K562 (cell line): ENCODE measurements around the gene GFM1. TPM values are rescaled to one million over a fixed set of nuclear protein-coding genes. Genes with fewer than 3 reads are reported as not detected.

Source experiments
- CHD1 ChIP-seq: fragments of 200-600 bp; sonication (generic); IDR thresholded peaks from one replicate; pipeline ENCODE4 v1.6.1; 2012; ENCODE audit warnings: mild to moderate bottlenecking, moderate library complexity, low read length, inconsistent platforms
- NUFIP1 ChIP-seq: fragments of 450-650 bp; IDR thresholded peaks from 2 replicates; pipeline ENCODE4 v1.6.1; 2018; ENCODE audit not compliant: partially characterized antibody
- STAT6 ChIP-seq: sonication (generic); formaldehyde crosslinking; IDR thresholded peaks from 2 replicates; pipeline ENCODE4 v1.8.1; 2023; ENCODE audit warnings: mild to moderate bottlenecking, missing genetic modification reagents
- ZFX ChIP-seq: sonication (generic); formaldehyde crosslinking; IDR thresholded peaks from 2 replicates; pipeline ENCODE4 v1.8.0; 2022; ENCODE audit warnings: mild to moderate bottlenecking, missing genetic modification reagents, moderate library complexity
- ZNF589 ChIP-seq: fragments of 200-800 bp; sonication (Bioruptor generic); IDR thresholded peaks from 2 replicates; pipeline ENCODE4 v1.6.1; 2016; ENCODE audit warnings: low read depth, missing genetic modification characterization, missing compliant biosample characterization
- ZNF75A ChIP-seq: fragments of 450-650 bp; formaldehyde crosslinking; IDR thresholded peaks from 2 replicates; pipeline ENCODE4 v1.4.0; 2020; ENCODE audit warnings: mild to moderate bottlenecking
- polyA plus RNA-seq, 8 experiments: library from polyadenylated mRNA; depleted of rRNA in 4 of 8; stranded (reverse) in 5 of 8; unstranded in 3 of 8; fragments of >200 nt; fragmentation: Nextera tagmentation in 2 of 8; fragmentation: Illumina TruSeq in 1 of 8; extraction: Ambion mirVana in 2 of 8; extraction: Trizol in 1 of 8; gene quantifications; 2 replicates each; pipeline versions ENCODE4 v1.2.1 to v1.2.3, GENCODE V29; 2011 to 2014; ENCODE audit warnings: inconsistent platforms in 1 of 8, missing spikeins in 1 of 8
- total RNA-seq, 7 experiments: library from RNA; depleted of rRNA in 6 of 7; stranded (reverse); fragments of >200 nt in 6 of 7; fragmentation: Illumina TruSeq in 2 of 7; extraction: Trizol in 2 of 7; gene quantifications; 2 replicates each; pipeline versions ENCODE4 v1.2.1 to v1.2.3, GENCODE V29; 2011 to 2021; ENCODE audit warnings: low replicate concordance in 1 of 7
- TF ChIP-seq, protein P1 (sequence below): fragments of 450-650 bp; IDR thresholded peaks from 2 replicates; pipeline ENCODE4 v1.6.1; 2016; ENCODE audit warnings: mild to moderate bottlenecking, moderate library complexity

Gene GFM1
- total and polyA plus RNA-seq, 9 of the 15 experiments (the other 6 are each of a cell fraction or from before 2014, with no cell fraction given): 38.9 to 86.7 (median 64.8) TPM

DNA sequence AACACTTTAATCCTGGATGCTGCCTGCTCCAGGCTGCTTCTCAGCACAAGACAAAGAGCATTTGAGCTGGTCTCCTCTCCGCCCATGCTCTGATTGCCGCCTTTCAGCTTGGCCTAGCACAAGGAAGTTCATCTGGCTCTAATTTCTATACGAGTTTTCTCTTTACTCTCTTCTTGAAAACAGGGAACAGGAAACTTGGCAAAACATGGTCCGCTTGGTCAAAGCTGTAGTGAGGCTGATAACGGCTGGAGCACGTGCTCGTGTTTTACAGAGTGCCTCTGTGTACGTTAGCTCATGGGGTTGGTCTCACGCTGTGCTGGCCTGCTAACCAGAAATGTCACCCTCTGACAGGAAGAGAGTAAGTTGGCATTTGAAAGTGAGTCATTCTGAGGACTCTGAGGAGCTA lies 68.8 kb downstream of the GFM1 start (continued):
- TF ChIP-seq, protein P1, sequence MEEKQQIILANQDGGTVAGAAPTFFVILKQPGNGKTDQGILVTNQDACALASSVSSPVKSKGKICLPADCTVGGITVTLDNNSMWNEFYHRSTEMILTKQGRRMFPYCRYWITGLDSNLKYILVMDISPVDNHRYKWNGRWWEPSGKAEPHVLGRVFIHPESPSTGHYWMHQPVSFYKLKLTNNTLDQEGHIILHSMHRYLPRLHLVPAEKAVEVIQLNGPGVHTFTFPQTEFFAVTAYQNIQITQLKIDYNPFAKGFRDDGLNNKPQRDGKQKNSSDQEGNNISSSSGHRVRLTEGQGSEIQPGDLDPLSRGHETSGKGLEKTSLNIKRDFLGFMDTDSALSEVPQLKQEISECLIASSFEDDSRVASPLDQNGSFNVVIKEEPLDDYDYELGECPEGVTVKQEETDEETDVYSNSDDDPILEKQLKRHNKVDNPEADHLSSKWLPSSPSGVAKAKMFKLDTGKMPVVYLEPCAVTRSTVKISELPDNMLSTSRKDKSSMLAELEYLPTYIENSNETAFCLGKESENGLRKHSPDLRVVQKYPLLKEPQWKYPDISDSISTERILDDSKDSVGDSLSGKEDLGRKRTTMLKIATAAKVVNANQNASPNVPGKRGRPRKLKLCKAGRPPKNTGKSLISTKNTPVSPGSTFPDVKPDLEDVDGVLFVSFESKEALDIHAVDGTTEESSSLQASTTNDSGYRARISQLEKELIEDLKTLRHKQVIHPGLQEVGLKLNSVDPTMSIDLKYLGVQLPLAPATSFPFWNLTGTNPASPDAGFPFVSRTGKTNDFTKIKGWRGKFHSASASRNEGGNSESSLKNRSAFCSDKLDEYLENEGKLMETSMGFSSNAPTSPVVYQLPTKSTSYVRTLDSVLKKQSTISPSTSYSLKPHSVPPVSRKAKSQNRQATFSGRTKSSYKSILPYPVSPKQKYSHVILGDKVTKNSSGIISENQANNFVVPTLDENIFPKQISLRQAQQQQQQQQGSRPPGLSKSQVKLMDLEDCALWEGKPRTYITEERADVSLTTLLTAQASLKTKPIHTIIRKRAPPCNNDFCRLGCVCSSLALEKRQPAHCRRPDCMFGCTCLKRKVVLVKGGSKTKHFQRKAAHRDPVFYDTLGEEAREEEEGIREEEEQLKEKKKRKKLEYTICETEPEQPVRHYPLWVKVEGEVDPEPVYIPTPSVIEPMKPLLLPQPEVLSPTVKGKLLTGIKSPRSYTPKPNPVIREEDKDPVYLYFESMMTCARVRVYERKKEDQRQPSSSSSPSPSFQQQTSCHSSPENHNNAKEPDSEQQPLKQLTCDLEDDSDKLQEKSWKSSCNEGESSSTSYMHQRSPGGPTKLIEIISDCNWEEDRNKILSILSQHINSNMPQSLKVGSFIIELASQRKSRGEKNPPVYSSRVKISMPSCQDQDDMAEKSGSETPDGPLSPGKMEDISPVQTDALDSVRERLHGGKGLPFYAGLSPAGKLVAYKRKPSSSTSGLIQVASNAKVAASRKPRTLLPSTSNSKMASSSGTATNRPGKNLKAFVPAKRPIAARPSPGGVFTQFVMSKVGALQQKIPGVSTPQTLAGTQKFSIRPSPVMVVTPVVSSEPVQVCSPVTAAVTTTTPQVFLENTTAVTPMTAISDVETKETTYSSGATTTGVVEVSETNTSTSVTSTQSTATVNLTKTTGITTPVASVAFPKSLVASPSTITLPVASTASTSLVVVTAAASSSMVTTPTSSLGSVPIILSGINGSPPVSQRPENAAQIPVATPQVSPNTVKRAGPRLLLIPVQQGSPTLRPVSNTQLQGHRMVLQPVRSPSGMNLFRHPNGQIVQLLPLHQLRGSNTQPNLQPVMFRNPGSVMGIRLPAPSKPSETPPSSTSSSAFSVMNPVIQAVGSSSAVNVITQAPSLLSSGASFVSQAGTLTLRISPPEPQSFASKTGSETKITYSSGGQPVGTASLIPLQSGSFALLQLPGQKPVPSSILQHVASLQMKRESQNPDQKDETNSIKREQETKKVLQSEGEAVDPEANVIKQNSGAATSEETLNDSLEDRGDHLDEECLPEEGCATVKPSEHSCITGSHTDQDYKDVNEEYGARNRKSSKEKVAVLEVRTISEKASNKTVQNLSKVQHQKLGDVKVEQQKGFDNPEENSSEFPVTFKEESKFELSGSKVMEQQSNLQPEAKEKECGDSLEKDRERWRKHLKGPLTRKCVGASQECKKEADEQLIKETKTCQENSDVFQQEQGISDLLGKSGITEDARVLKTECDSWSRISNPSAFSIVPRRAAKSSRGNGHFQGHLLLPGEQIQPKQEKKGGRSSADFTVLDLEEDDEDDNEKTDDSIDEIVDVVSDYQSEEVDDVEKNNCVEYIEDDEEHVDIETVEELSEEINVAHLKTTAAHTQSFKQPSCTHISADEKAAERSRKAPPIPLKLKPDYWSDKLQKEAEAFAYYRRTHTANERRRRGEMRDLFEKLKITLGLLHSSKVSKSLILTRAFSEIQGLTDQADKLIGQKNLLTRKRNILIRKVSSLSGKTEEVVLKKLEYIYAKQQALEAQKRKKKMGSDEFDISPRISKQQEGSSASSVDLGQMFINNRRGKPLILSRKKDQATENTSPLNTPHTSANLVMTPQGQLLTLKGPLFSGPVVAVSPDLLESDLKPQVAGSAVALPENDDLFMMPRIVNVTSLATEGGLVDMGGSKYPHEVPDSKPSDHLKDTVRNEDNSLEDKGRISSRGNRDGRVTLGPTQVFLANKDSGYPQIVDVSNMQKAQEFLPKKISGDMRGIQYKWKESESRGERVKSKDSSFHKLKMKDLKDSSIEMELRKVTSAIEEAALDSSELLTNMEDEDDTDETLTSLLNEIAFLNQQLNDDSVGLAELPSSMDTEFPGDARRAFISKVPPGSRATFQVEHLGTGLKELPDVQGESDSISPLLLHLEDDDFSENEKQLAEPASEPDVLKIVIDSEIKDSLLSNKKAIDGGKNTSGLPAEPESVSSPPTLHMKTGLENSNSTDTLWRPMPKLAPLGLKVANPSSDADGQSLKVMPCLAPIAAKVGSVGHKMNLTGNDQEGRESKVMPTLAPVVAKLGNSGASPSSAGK: peak; percentile 75
- no peak for TF ChIP-seq ZFX (CRISPR knock-in tag)
- no peak for TF ChIP-seq CHD1
- no peak for TF ChIP-seq STAT6
- TF ChIP-seq ZNF589: peak; percentile 43; the same call in 1 of the 2 replicates
- no peak for TF ChIP-seq NUFIP1
- no peak for TF ChIP-seq ZNF75A (CRISPR knock-in tag)
